G401.6 (cell line): ENCODE measurements around the gene PXMP4.
"Not testable (repeated sequence)": the region's sequence is repeated elsewhere in the genome, so short reads cannot be mapped to it uniquely, and the experiment has no call there.

Experiments
- FAIRE-seq: peaks from 2 replicates; lab custom pipeline; 2012; peaks lifted over from hg19 to GRCh38; lab: Jason Lieb, UNC

The PXMP4 gene, protein sequence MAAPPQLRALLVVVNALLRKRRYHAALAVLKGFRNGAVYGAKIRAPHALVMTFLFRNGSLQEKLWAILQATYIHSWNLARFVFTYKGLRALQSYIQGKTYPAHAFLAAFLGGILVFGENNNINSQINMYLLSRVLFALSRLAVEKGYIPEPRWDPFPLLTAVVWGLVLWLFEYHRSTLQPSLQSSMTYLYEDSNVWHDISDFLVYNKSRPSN

DNA sequence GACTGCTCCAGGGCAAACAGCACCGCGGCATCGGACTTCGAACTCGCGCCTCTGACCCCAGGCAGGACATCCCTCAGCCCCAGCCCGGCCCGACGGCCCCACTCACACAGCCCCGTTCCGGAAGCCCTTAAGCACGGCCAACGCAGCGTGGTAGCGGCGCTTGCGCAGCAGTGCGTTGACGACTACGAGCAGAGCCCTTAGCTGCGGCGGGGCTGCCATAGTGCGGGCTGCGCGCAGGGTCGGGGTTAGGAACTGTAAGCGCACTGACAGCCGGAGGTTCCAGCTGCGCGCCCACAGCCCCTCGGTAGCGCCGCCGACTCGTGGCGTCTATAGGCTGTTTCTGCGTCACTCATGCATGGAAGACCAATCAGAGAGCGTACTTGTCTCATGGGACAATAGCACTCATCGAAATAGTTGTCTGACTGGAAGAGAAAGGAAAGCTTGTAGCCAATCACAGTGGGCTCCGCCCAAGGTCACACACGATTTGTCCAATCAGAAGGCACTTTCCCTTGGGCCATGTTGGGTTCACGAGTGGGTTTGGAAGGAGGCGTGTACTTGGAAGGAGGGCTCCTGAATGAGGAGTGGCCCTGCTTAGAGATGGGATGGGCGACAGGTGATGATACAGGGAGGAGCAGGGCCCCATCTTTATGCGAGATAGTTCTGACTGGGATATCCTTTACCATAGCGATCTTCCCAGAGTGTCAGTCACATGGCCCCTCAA is at the start of gene PXMP4:
Gene PXMP4 (minus strand): TSS at position 322 of the 721 bp plus-strand sequence. CDS start 103 bp downstream, at position 219.
- FAIRE-seq, result no peak

DNA sequence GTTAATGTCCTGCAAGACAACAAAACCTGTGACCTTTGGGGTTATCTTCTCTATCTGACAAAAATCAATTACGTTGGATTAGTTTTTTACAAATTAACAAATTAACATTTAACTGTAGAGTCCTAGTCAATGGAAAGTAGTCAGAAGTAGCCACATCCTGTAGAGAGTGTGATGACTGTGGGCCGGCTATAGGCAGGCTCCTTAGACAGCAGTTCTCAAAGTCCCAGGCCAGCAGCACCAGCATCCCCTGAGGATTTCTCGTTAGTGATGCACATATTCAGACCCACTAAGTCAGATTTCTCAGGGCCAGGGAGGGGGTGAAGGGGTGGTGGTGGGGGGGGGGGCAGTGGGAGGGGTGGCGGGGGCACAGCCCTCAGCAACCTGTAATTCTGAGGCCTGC is 48.9 kb upstream of the PXMP4 start:
- FAIRE-seq, result no peak

DNA sequence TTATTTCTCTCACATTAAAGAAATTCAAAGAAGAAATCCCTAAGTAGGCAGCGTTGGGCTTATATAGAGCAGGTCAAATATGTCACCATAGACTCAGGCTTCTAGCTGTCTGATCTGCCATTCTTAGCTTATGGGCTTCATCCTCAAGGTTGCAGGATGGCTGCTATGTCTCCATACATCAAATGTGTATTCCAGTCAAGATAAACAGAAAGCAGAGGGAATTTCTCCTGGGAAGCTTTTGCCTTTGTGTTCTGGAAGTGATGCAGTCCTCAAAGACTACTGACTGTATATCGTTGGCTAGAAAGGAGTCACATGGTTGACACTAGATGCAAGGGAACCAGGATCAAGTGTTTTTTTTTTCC is 47.6 kb upstream of the PXMP4 start:
- no peak for FAIRE-seq

GRCh38 chr20:33766686-33767085 is 46.6 kb upstream of the PXMP4 start:
- FAIRE-seq, result no peak

DNA sequence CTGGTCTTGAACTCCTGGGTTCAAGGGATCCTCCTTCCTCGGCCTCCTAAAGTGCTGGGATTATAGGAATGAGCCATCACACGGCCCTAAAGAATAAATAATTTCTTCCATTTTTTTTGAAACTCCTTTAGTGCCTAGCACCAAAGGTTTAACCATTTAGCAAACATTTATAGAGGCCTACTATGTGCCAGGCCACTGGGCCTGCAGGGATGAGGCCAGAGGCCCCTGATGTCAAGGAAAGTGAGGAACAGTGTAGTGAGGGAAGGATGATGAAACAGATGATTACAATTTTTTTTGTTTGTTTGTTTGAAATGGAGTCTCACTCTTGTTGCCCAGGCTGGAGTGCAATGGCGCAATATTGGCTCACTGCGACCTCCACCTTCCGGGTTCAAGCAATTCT is 45.5 kb upstream of the PXMP4 start:
- no peak for FAIRE-seq

DNA sequence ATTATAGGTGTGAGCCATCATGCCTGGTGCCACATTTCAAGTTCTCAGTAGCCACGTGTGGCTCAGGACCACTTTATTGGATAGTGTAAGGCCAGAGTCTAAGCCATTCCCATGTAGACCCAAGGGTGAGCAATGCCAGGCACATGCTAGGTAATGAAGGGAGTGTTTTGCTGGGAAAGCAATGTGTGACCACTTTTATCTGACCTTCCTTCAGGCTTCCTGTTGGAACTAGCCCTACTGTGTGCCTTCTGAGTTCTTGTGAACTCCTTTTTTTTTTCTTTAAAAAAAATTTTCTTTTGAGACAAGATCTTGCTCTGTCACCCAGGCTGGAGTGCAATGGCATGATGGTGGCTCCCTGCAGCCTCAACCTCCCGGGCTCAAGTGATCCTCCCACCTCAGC is 45.0 kb upstream of the PXMP4 start:
- no peak for FAIRE-seq

DNA sequence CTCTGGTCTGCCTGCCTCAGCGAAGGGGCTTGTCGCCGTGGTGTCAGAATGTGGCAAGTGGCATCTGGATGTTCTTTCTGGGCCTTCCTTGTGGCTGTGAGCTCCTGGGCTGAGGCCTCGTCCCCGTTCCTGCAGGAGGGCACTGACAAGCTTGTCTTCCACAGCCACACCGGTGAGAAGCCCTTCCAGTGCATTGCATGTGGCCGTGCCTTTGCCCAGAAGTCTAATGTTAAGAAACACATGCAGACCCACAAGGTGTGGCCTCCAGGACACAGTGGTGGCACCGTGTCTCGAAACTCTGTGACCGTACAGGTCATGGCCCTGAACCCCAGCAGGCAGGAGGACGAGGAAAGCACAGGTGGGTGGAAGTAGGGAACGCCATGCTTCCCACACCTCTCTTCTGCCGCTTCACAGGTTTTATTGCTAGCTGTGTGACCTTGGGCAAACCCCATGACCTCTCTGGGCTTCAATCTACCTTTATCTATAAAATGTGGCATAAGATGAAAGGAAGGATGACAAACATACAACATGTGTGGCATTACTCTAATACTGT is 41.7 kb upstream of the PXMP4 start:
- FAIRE-seq, result no peak

- no peak for FAIRE-seq
These were observed 37.3 kb upstream of the PXMP4 start for GRCh38 chr20:33757458-33757857.

DNA sequence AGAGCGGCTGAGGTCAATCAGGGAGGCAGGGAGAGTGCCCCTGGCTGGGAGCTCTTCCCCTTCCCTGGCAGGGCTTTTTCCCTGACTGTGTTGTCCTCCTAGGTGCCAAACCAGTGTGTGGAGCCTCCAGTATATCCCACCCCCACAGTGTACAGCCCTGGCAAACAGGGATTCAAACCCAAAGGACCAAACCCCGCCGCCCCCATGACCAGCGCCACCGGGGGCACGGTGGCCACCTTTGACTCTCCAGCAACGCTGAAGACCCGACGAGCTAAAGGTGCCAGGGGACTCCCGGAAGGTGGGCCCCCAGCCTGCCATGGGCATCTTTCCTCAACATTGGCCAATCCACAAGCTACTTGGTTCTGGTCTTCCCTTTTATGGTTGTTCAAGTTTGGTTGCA is 36.9 kb upstream of the PXMP4 start:
- FAIRE-seq, result no peak

- not testable (repeated sequence) for FAIRE-seq
These were observed 35.9 kb upstream of the PXMP4 start for GRCh38 chr20:33755936-33756490.

- FAIRE-seq, result no peak
These were observed 33.7 kb upstream of the PXMP4 start for GRCh38 chr20:33753763-33754162.

- no peak for FAIRE-seq
These were observed 33.0 kb upstream of the PXMP4 start for GRCh38 chr20:33753143-33753542.

DNA sequence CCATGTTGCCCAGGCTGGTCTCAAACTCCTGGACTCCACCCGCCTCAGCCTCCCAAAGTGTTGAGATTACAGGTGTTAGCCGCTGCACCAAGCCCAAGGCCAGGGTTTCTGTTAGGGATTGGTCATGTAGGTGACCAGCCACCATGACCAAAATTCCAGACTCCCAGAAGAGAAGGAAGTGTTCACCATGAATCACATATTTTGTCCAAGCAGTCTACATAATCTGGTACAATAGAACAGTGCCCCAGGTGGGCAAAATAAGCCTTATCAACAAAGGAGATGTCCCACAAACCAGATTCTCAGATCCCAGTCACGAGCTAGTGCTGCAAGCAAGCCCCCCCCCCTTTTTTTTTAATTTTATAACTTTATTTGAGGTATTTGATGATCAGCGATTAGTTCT is 31.7 kb upstream of the PXMP4 start:
- FAIRE-seq, result no peak

- no peak for FAIRE-seq
These were observed 26.4 kb upstream of the PXMP4 start for GRCh38 chr20:33746325-33746998.

DNA sequence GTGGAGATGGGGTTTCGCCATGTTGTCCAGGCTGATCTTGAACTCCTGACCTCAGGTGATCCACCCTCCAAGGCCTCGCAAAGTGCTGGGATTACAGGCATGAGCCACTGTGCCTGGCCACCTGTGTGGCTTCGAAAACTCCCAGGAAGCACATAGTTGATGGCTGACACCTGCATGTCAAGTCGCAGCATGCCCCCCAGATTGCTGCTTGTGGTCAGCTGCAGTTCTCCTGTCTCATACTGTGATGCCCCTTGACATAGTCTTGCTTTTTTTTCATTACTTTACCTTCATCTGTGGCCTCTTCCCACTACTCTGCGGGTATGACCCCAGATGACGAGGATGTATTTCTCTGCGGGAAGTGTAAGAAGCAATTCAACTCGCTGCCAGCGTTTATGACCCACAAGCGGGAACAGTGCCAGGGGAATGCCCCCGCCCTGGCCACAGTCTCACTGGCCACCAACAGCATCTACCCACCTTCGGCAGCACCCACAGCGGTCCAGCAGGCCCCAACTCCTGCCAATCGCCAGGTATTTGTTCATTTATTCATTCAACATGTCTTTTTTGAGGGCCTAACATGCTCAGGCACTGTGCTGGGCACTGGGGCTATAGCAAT is 24.8 kb upstream of the PXMP4 start:
- no peak for FAIRE-seq

- no peak for FAIRE-seq
These were observed 24.1 kb upstream of the PXMP4 start for GRCh38 chr20:33744181-33744580.

- FAIRE-seq, result no peak
These were observed 20.1 kb upstream of the PXMP4 start for GRCh38 chr20:33740189-33740588.

DNA sequence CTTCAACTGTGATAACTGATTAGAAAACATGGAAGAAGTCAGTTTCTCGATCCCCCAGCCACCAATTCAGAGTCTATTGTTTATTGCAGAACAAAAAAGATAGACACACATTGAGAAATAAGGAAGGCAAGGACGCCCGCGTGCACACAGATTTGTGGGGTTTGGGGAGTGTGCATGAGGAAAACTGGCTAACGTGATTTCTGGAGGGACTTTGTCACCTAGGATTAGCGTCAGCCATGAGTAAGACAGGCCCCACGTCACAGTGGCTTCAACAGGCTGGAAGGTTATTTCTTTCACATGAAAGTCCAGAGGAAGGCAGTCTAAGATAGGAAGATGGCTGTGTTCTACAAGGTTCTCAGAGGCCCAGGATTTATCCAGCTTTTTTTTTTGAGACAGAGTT is 19.4 kb upstream of the PXMP4 start:
- FAIRE-seq, result no peak

DNA sequence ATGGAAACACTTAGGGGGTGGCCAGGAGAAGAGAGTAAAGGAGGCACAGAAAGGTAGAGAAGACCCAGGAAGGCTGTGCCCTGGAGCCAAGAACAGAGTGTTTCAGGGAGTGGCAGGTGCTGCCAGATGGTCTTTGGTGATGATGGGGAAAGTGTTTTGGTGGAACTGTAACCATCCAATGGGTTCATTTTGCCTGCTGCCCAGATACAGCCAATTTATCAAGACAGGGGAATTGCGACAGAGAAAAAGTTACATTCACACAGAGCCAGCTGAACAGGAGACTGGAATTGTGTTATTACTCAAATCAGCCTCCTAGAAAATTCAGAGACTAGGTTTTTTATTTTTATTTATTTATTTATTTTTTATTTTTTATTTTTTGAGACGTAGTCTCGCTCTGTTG is 16.9 kb upstream of the PXMP4 start:
- FAIRE-seq, result no peak

DNA sequence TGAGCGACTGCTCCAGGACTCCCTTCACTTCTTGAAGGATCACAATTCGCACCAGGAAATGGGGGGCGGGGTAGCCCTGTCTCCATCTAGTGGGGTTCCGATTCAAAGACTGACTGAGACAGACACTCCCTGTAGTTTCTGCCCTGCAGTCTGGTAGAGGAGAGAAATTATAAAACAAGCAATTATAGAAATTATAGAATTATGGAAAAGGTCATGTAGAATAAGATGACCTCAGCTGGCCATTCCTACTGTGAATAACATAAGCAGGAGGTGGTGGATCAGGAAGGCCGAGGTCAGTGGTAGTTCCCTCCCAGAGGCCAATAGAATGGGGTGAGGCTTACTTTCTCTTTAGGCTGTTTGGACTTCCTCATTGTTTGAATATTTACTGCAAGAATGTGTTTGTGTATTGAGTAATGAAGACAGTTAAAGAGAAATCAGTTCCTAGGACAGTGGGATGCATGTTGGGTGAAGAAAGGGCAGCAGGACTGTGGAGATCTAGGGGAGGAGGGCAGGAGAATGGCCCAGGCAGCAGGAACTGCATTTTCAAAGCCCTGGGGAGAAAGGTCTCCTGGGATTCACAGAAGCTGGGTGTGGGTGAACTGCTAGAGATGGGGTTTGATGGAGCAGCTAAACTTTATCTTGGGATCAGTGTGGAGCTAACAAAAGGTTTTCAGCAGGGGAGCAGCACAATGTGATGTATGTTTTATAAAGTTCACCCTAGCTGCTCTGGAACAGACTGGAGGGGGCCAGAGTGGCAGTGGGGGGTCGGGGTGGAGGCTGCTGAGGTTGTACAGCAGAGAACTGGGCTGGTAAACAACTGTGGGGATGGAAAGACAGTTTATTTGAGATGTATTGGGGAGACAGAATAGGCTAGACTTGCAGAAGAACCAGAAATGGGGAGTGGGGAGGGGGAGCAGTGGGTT is 13.8 kb upstream of the PXMP4 start:
- peak; percentile 27 for FAIRE-seq

DNA sequence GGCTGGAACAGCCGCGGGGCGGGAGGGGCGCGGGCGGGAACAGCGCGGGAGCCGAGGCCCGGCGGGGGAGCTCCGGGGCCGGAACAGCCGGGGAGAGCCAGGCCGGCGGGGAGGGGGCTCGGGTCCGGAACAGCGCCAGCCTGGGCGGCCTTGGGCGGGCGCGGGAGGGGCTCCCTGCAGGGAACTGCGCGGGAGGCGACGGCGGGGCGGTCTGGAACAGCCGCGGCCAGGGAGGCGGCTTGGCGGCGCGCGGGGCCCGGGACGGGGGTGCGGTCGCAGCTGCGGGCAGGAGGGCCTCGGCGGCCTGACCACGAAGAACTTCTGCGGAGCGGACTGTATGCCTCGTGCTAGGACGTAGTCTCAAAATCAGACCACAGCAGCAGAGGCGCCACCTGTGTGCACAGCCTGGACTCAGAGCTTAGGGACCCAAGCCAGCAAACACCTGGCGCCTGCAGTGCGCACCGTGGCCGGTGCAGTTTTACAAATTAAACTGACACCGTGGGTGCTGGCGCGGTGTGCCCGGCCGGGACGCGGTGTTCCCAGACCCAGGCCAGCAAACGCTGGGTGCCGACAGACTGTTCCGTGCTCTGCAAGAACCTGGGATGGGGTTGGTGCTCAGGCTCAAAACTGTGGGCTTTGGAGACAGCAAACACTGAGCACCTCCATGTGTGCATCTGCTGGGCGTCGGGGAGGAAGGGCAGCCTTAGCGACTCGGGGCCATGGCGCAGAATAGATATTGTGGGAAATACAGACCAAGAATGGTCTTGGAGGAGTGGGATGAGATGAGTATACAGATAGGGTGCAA is 12.3 kb upstream of the PXMP4 start:
- no peak for FAIRE-seq
